ENCODE data around the gene FAM184A.
"Not testable (repeated sequence)": the region's sequence is repeated elsewhere in the genome, so short reads cannot be mapped to it uniquely, and the experiment has no call there.

FAM184A gene

GRCh38 chr6:119026822-119027221 is 51.6 kb downstream of the FAM184A start:
- TF ChIP-seq CTCF (IDR thresholded peaks at IDR 0.05; ENCODE audit: extremely low read depth, insufficient read depth, missing control alignments): no peak
- in situ Hi-C loops (cut with MboI; ENCODE audit: low pct_unique_long_range_greater_than_20kb, low sequenced_read_pairs, unreplicated experiment): no loop called here
- DNase-seq (ENCODE audit: low spot score): no peak

GRCh38 chr6:119025793-119026192 is 52.7 kb downstream of the FAM184A start:
- TF ChIP-seq CTCF (IDR thresholded peaks at IDR 0.05; ENCODE audit: extremely low read depth, insufficient read depth, missing control alignments): no peak

GRCh38 chr6:119024111-119024510 is 54.4 kb downstream of the FAM184A start:
- in situ Hi-C loops (cut with MboI; ENCODE audit: low pct_unique_long_range_greater_than_20kb, low sequenced_read_pairs, unreplicated experiment): no loop called here
- DNase-seq (ENCODE audit: low spot score): no peak

More at GRCh38 chr6:119025793-119026192, 52.7 kb downstream of the FAM184A start:
- no peak for DNase-seq (ENCODE audit: low spot score)
- in situ Hi-C loops (cut with MboI; ENCODE audit: low pct_unique_long_range_greater_than_20kb, low sequenced_read_pairs, unreplicated experiment): no loop called here

GRCh38 chr6:119022796-119023195 is 55.7 kb downstream of the FAM184A start:
- DNase-seq (ENCODE audit: low spot score): no peak
- no peak for TF ChIP-seq CTCF (IDR thresholded peaks at IDR 0.05; ENCODE audit: extremely low read depth, insufficient read depth, missing control alignments)
- in situ Hi-C loops (cut with MboI; ENCODE audit: low pct_unique_long_range_greater_than_20kb, low sequenced_read_pairs, unreplicated experiment): no loop called here

More at GRCh38 chr6:119024111-119024510, 54.4 kb downstream of the FAM184A start:
- no peak for TF ChIP-seq CTCF (IDR thresholded peaks at IDR 0.05; ENCODE audit: extremely low read depth, insufficient read depth, missing control alignments)

- in situ Hi-C loops (cut with MboI; ENCODE audit: low pct_unique_long_range_greater_than_20kb, low sequenced_read_pairs, unreplicated experiment): no loop called here
Measured at GRCh38 chr6:119020597-119021561, 57.6 kb downstream of the FAM184A start.

GRCh38 chr6:119015165-119015564 is 63.3 kb downstream of the FAM184A start:
- in situ Hi-C loops (cut with MboI; ENCODE audit: low pct_unique_long_range_greater_than_20kb, low sequenced_read_pairs, unreplicated experiment); DNase-seq (ENCODE audit: low spot score): not testable (repeated sequence)

More at GRCh38 chr6:119020597-119021561, 57.6 kb downstream of the FAM184A start:
- TF ChIP-seq CTCF (IDR thresholded peaks at IDR 0.05; ENCODE audit: extremely low read depth, insufficient read depth, missing control alignments): no peak
- DNase-seq (ENCODE audit: low spot score): no peak

- no peak for TF ChIP-seq CTCF (IDR thresholded peaks at IDR 0.05; ENCODE audit: extremely low read depth, insufficient read depth, missing control alignments)
- no peak for DNase-seq (ENCODE audit: low spot score)
- in situ Hi-C loops (cut with MboI; ENCODE audit: low pct_unique_long_range_greater_than_20kb, low sequenced_read_pairs, unreplicated experiment): no loop called here
Measured at GRCh38 chr6:119012521-119012920, 65.9 kb downstream of the FAM184A start.

GRCh38 chr6:119009266-119009665 is 69.2 kb downstream of the FAM184A start:
- DNase-seq (ENCODE audit: low spot score); in situ Hi-C loops (cut with MboI; ENCODE audit: low pct_unique_long_range_greater_than_20kb, low sequenced_read_pairs, unreplicated experiment): not testable (repeated sequence)

All from GM13977 (cell line).